ENCODE data around the gene RHOF. TPM values are rescaled to one million over a fixed set of nuclear protein-coding genes. Genes with fewer than 3 reads are reported as not detected.
A peak's percentile ranks its signal among the peaks of the same experiment; 100 is the strongest.

The RHOF gene
- total and polyA plus RNA-seq, 2 of the 13 experiments (the other 11 are each of a cell fraction or from before 2014, with no cell fraction given) = 14.6 to 32.2 TPM

GRCh38 chr12:121793838-121794533 is 498 bp upstream of the RHOF start (continued):
- peak; percentile 60; the same call in 1 of the 2 replicates for TF ChIP-seq RNF2 (conservative IDR thresholded peaks at IDR 0.05; ENCODE audit: low read depth)
- TF ChIP-seq ZNF496 (CRISPR knock-in tag; IDR thresholded peaks at IDR 0.05; ENCODE audit: insufficient replicate concordance) = no peak
- TF ChIP-seq NFKBIZ (CRISPR knock-in tag; IDR thresholded peaks at IDR 0.05) = no peak
- no peak for TF ChIP-seq ZNF513 (CRISPR knock-in tag; conservative IDR thresholded peaks at IDR 0.05)
- TF ChIP-seq ZKSCAN8 (CRISPR knock-in tag; IDR thresholded peaks at IDR 0.05; ENCODE audit: borderline replicate concordance) = peak; percentile 96
- TF ChIP-seq HOXA7 (CRISPR knock-in tag; IDR thresholded peaks at IDR 0.05) = no peak
- TF ChIP-seq MATR3 (CRISPR knock-in tag; IDR thresholded peaks at IDR 0.05) = no peak
- peak; percentile 45; the same call in 1 of the 2 replicates for TF ChIP-seq TFE3 (CRISPR knock-in tag; IDR thresholded peaks at IDR 0.05)
- 0 out of 2 replicates have a peak, but pooled peaks have one; percentile 25 for TF ChIP-seq ZHX2 (IDR thresholded peaks at IDR 0.05; ENCODE audit: low read depth)
- no peak; the same call in 1 of the 2 replicates for TF ChIP-seq ZHX2 (CRISPR knock-in tag; IDR thresholded peaks at IDR 0.05; ENCODE audit: borderline replicate concordance)
- no peak; the same call in none of the 2 replicates for TF ChIP-seq KAT7 (CRISPR knock-in tag; IDR thresholded peaks at IDR 0.05; ENCODE audit: borderline replicate concordance)
- TF ChIP-seq PHF5A (CRISPR knock-in tag; IDR thresholded peaks at IDR 0.05; ENCODE audit: low read depth, unreplicated experiment) = no peak
- no peak for TF ChIP-seq ATF7 (IDR thresholded peaks at IDR 0.05)
- TF ChIP-seq ATF7 (CRISPR knock-in tag; IDR thresholded peaks at IDR 0.05) = no peak; the same call in 1 of the 2 replicates
- no peak for TF ChIP-seq HMG20B (CRISPR knock-in tag; conservative IDR thresholded peaks at IDR 0.05)
- TF ChIP-seq ZBTB39 (CRISPR knock-in tag; IDR thresholded peaks at IDR 0.05) = no peak
- peak; percentile 69; the same call in 1 of the 2 replicates for TF ChIP-seq ZNF747 (CRISPR knock-in tag; IDR thresholded peaks at IDR 0.05; ENCODE audit: borderline replicate concordance)
- no peak for TF ChIP-seq MBNL3 (CRISPR knock-in tag; conservative IDR thresholded peaks at IDR 0.05)

Measured in HepG2 (cell line).